GM12878 (cell line): ENCODE measurements around the gene USP5. TPM values are rescaled to one million over a fixed set of nuclear protein-coding genes. Genes with fewer than 3 reads are reported as not detected.
A peak's percentile ranks its signal among the peaks of the same experiment; 100 is the strongest.

ENCODE experiments used
- CHD4 ChIP-seq: fragments of 200-600 bp; sonication (generic); IDR thresholded peaks from 2 replicates; pipeline ENCODE4 v1.6.1; 2016; ENCODE audit warnings: mild to moderate bottlenecking
- EED ChIP-seq: sonication (generic); IDR thresholded peaks from 2 replicates; pipeline ENCODE4 v1.6.1; 2016; ENCODE audit warnings: antibody characterized with exemption, low read depth
- EGR1 ChIP-seq, 2 experiments: IDR thresholded peaks; 1 replicate in 1 of 2; 2 replicates in 1 of 2; pipeline ENCODE4 v1.6.1; 2011 to 2012; ENCODE audit warnings: low read depth in 2 of 2, low read length in 2 of 2, borderline replicate concordance in 1 of 2, mild to moderate bottlenecking in 1 of 2, moderate library complexity in 1 of 2
- MEF2B ChIP-seq: fragments of 450-650 bp; IDR thresholded peaks from 2 replicates; pipeline ENCODE4 v1.6.1; 2018; ENCODE audit warnings: mild to moderate bottlenecking, moderate library complexity; ENCODE audit not compliant: partially characterized antibody, poor library complexity, severe bottlenecking
- NRF1 ChIP-seq: conservative IDR thresholded peaks from 2 replicates; pipeline ENCODE4 v1.6.1; 2011; ENCODE audit warnings: mild to moderate bottlenecking, low read depth, low read length, improper control_type of control experiment
- PAX5 ChIP-seq: IDR thresholded peaks from 2 replicates; pipeline ENCODE4 v1.6.1; 2011; ENCODE audit warnings: low read depth, low read length, borderline replicate concordance
- SMARCA5 ChIP-seq: fragments of 450-650 bp; IDR thresholded peaks from 2 replicates; pipeline ENCODE4 v1.6.1; 2017; ENCODE audit warnings: mild to moderate bottlenecking
- SPI1 ChIP-seq: IDR thresholded peaks from 2 replicates; pipeline ENCODE4 v1.6.1; 2011; ENCODE audit warnings: low read depth, mild to moderate bottlenecking, low read length, moderate library complexity, borderline replicate concordance; ENCODE audit not compliant: insufficient read depth
- SREBF2 ChIP-seq: IDR thresholded peaks from 2 replicates; pipeline ENCODE4 v1.6.1; 2012; ENCODE audit warnings: mild to moderate bottlenecking, low read length
- SUPT20H ChIP-seq: IDR thresholded peaks from 2 replicates; pipeline ENCODE4 v1.6.1; 2011; ENCODE audit warnings: low read depth, mild to moderate bottlenecking, low read length, moderate library complexity, borderline replicate concordance; ENCODE audit not compliant: control insufficient read depth
- TCF12 ChIP-seq: IDR thresholded peaks from 2 replicates; pipeline ENCODE4 v1.6.1; 2011; ENCODE audit warnings: low read depth, mild to moderate bottlenecking, low read length
- WRNIP1 ChIP-seq: IDR thresholded peaks from 2 replicates; pipeline ENCODE4 v1.6.1; 2011; ENCODE audit warnings: low read depth, low read length, improper control_type of control experiment, borderline replicate concordance
- polyA plus RNA-seq, 11 experiments: library from polyadenylated mRNA; depleted of rRNA in 4 of 11; unstranded in 6 of 11; stranded (reverse) in 5 of 11; fragments of >200 nt; fragmentation: Nextera tagmentation in 4 of 11; fragmentation: Illumina TruSeq in 1 of 11; extraction: Ambion mirVana in 4 of 11; extraction: Trizol in 1 of 11; gene quantifications; 1 replicate in 1 of 11; 2 replicates in 10 of 11; pipeline versions ENCODE4 v1.2.1 to v1.2.3, GENCODE V29; 2011 to 2016; ENCODE audit warnings: inconsistent platforms in 2 of 11, missing spikeins in 2 of 11, low read depth in 1 of 11
- total RNA-seq, 4 experiments: library from RNA; depleted of rRNA in 3 of 4; stranded (reverse); fragments of >200 nt in 3 of 4; fragmentation: Illumina TruSeq in 1 of 4; extraction: Trizol in 1 of 4; gene quantifications; 2 replicates each; pipeline versions ENCODE4 v1.2.1 to v1.2.3, GENCODE V29; 2013 to 2021
- TF ChIP-seq, protein P1 (sequence below): fragments of 450-650 bp; IDR thresholded peaks from 2 replicates; pipeline ENCODE4 v1.6.1; 2016; ENCODE audit warnings: mild to moderate bottlenecking
- TF ChIP-seq, protein P2 (sequence below): IDR thresholded peaks from 2 replicates; pipeline ENCODE4 v1.6.1; 2012; ENCODE audit warnings: mild to moderate bottlenecking, low read depth, low read length
- TF ChIP-seq, protein P3 (sequence below): fragments of 450-650 bp; IDR thresholded peaks from 2 replicates; pipeline ENCODE4 v1.6.1; 2017; ENCODE audit warnings: mild to moderate bottlenecking
- TF ChIP-seq, protein P4 (sequence below): fragments of 450-650 bp; IDR thresholded peaks from 2 replicates; pipeline ENCODE4 v1.6.1; 2017; ENCODE audit warnings: mild to moderate bottlenecking, low read depth, inconsistent platforms; ENCODE audit not compliant: poor library complexity, severe bottlenecking
- TF ChIP-seq, protein P5 (sequence below): fragments of 450-650 bp; IDR thresholded peaks from 2 replicates; pipeline ENCODE4 v1.6.1; 2017; ENCODE audit warnings: low read depth, mild to moderate bottlenecking, moderate library complexity

USP5 gene
- total and polyA plus RNA-seq, 10 of the 15 experiments (the other 5 are each of a cell fraction or from before 2014, with no cell fraction given): 2.5 to 124 (median 74.6) TPM

DNA sequence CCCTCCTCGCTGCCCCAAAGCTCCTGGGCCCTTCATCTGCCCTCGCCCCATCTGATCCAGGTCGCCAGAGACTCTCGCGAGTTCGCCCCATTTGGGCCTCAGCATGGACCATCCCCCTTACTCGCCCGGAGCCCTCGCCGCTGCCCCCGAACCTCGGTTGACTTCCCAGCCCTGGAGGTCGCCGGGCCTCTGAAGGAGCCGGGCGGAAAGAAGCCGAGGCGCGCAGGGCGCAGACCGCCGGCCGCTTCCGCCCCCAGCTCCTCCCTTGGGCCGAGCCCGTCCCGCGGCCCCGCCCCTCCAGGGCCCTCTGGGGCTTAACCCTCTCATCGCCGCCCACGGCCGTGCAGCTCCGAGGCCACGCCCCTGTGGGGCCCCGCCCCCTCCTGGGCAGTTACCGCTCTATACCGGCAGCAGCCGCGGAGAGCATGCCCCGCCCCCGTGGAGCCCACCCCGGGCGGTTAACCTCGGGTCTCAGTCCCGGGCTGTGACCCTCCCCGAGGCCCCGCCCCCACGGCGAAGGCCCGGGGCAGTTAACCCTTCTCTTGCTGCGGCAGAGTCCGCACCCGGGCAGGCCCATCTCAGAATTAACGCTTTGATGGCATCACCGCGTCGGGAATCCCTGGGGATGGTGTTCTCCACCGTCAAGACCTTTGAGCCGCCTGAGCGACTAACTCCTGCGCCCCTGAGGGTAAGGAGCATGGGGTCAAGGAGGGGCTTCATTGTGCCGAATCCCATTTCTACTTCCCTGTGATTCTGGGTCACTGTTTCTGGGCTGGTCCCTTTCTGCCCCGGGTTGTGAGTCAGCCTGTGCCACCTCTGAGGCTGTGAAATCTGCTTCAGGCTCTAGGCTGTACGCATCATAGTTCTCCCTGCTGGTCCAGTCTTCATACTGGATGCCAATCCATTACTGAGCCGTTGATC, 21.4 kb downstream of the USP5 start, which contains the start of gene SPSB2 (continued):
- TF ChIP-seq, protein P1, sequence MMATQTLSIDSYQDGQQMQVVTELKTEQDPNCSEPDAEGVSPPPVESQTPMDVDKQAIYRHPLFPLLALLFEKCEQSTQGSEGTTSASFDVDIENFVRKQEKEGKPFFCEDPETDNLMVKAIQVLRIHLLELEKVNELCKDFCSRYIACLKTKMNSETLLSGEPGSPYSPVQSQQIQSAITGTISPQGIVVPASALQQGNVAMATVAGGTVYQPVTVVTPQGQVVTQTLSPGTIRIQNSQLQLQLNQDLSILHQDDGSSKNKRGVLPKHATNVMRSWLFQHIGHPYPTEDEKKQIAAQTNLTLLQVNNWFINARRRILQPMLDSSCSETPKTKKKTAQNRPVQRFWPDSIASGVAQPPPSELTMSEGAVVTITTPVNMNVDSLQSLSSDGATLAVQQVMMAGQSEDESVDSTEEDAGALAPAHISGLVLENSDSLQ: no peak
- TF ChIP-seq SPI1: peak; percentile 27; the same call in 1 of the 2 replicates
- TF ChIP-seq CHD4: no peak
- no peak for TF ChIP-seq NRF1
- peak; percentile 22; the same call in 1 of the 2 replicates for TF ChIP-seq SMARCA5
- peak; percentile 45; the same call in 1 of the 2 replicates for TF ChIP-seq TCF12
- no peak for TF ChIP-seq EED
- TF ChIP-seq WRNIP1: no peak
- peak in 1 of 2 experiments; percentile 79; a peak in 2 of 3 replicates for TF ChIP-seq EGR1 (IDR thresholded peaks at IDR 0.05; ENCODE audit: borderline replicate concordance in 1 of 2, low read depth in 2 of 2, low read length in 2 of 2)
- peak; percentile 78 for TF ChIP-seq MEF2B
- TF ChIP-seq, protein P2, sequence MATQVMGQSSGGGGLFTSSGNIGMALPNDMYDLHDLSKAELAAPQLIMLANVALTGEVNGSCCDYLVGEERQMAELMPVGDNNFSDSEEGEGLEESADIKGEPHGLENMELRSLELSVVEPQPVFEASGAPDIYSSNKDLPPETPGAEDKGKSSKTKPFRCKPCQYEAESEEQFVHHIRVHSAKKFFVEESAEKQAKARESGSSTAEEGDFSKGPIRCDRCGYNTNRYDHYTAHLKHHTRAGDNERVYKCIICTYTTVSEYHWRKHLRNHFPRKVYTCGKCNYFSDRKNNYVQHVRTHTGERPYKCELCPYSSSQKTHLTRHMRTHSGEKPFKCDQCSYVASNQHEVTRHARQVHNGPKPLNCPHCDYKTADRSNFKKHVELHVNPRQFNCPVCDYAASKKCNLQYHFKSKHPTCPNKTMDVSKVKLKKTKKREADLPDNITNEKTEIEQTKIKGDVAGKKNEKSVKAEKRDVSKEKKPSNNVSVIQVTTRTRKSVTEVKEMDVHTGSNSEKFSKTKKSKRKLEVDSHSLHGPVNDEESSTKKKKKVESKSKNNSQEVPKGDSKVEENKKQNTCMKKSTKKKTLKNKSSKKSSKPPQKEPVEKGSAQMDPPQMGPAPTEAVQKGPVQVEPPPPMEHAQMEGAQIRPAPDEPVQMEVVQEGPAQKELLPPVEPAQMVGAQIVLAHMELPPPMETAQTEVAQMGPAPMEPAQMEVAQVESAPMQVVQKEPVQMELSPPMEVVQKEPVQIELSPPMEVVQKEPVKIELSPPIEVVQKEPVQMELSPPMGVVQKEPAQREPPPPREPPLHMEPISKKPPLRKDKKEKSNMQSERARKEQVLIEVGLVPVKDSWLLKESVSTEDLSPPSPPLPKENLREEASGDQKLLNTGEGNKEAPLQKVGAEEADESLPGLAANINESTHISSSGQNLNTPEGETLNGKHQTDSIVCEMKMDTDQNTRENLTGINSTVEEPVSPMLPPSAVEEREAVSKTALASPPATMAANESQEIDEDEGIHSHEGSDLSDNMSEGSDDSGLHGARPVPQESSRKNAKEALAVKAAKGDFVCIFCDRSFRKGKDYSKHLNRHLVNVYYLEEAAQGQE: no peak
- TF ChIP-seq, protein P3, sequence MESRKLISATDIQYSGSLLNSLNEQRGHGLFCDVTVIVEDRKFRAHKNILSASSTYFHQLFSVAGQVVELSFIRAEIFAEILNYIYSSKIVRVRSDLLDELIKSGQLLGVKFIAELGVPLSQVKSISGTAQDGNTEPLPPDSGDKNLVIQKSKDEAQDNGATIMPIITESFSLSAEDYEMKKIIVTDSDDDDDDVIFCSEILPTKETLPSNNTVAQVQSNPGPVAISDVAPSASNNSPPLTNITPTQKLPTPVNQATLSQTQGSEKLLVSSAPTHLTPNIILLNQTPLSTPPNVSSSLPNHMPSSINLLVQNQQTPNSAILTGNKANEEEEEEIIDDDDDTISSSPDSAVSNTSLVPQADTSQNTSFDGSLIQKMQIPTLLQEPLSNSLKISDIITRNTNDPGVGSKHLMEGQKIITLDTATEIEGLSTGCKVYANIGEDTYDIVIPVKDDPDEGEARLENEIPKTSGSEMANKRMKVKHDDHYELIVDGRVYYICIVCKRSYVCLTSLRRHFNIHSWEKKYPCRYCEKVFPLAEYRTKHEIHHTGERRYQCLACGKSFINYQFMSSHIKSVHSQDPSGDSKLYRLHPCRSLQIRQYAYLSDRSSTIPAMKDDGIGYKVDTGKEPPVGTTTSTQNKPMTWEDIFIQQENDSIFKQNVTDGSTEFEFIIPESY: no peak
- no peak for TF ChIP-seq SREBF2
- no peak for TF ChIP-seq SUPT20H
- TF ChIP-seq, protein P4, sequence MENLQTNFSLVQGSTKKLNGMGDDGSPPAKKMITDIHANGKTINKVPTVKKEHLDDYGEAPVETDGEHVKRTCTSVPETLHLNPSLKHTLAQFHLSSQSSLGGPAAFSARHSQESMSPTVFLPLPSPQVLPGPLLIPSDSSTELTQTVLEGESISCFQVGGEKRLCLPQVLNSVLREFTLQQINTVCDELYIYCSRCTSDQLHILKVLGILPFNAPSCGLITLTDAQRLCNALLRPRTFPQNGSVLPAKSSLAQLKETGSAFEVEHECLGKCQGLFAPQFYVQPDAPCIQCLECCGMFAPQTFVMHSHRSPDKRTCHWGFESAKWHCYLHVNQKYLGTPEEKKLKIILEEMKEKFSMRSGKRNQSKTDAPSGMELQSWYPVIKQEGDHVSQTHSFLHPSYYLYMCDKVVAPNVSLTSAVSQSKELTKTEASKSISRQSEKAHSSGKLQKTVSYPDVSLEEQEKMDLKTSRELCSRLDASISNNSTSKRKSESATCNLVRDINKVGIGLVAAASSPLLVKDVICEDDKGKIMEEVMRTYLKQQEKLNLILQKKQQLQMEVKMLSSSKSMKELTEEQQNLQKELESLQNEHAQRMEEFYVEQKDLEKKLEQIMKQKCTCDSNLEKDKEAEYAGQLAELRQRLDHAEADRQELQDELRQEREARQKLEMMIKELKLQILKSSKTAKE: no peak
- TF ChIP-seq, protein P5, sequence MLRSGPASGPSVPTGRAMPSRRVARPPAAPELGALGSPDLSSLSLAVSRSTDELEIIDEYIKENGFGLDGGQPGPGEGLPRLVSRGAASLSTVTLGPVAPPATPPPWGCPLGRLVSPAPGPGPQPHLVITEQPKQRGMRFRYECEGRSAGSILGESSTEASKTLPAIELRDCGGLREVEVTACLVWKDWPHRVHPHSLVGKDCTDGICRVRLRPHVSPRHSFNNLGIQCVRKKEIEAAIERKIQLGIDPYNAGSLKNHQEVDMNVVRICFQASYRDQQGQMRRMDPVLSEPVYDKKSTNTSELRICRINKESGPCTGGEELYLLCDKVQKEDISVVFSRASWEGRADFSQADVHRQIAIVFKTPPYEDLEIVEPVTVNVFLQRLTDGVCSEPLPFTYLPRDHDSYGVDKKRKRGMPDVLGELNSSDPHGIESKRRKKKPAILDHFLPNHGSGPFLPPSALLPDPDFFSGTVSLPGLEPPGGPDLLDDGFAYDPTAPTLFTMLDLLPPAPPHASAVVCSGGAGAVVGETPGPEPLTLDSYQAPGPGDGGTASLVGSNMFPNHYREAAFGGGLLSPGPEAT: no peak
- peak; percentile 58; the same call in 1 of the 2 replicates for TF ChIP-seq PAX5
